ENCODE data around the gene CAND1. TPM values are rescaled to one million over a fixed set of nuclear protein-coding genes. Genes with fewer than 3 reads are reported as not detected.

CAND1 gene
- total and polyA plus RNA-seq, 2 of the 8 experiments (the other 6 are each of a cell fraction or from before 2014, with no cell fraction given), result 39.4 to 271 TPM

GRCh38 chr12:67320614-67321295 is 51.6 kb downstream of the CAND1 start:
- WGBS, 2 experiments (ENCODE audit: extremely low coverage in 1 of 2, insufficient coverage in 1 of 2, insufficient read length in 1 of 2, insufficient replicate concordance in 2 of 2, low coverage in 1 of 2, low lambda C conversion rate in 2 of 2, missing lambda C conversion rate in 1 of 2), result 91% methylated on average over 3 of the region's 3 CpGs; no CpG with 5 or more reads in 1 of the 2 experiments
- Histone ChIP-seq H3K56ac (replicated peaks; ENCODE audit: insufficient read length, low read depth, low read length) (no peak overlapping the region), H2AK5ac (ENCODE audit: low read depth, low read length) (no peak overlapping the region), H3K4me1 (replicated peaks in 1 of 4; ENCODE audit: control insufficient read depth in 3 of 4, insufficient read depth in 4 of 4, low read length in 3 of 4) (no peaks in the 10 kb centered on the region), H3K18ac (ENCODE audit: extremely low read depth, low read length) (no peak overlapping the region), H3K23me2 (ENCODE audit: low read depth, low read length) (no peaks in the 10 kb centered on the region), H3K79me1 (ENCODE audit: low read depth, low read length) (no peaks in the 10 kb centered on the region), H3K27me3 (replicated peaks in 1 of 4; ENCODE audit: control insufficient read depth in 3 of 4, extremely low read depth in 1 of 4, insufficient read depth in 3 of 4, low read length in 3 of 4) (no peaks in the 10 kb centered on the region), H3K36me3 (ENCODE audit: control insufficient read depth in 2 of 4, insufficient read depth in 4 of 4, low read length in 3 of 4) (peaks cover 4 to 40% (median 22%) of the 10 kb centered on the region in 4 experiments; a peak in 6 of 8 replicates), H3K14ac (ENCODE audit: insufficient read length) (no peak overlapping the region), H3K9me3 (ENCODE audit: insufficient read depth in 2 of 2, low read depth in 1 of 2, low read length in 1 of 2) (peaks cover 13 to 18% of the 10 kb centered on the region in 2 experiments), H3K23ac (ENCODE audit: insufficient read length) (no peak overlapping the region), H4K5ac (ENCODE audit: insufficient read length, low read depth, low read length) (no peak overlapping the region), H3K4me3 (ENCODE audit: extremely low read depth in 1 of 4, insufficient read depth in 2 of 4, low read depth in 3 of 4, low read length in 4 of 4) (no peak overlapping the region), H3K4ac (replicated peaks; ENCODE audit: insufficient read length, low read depth, low read length) (no peak overlapping the region), H3K79me2 (ENCODE audit: control insufficient read depth in 1 of 2, insufficient read depth in 2 of 2, low read length in 2 of 2) (no peaks in the 10 kb centered on the region), H2BK120ac (replicated peaks; ENCODE audit: low read depth, low read length) (no peak overlapping the region), H2AFZ (ENCODE audit: low read length) (no peak overlapping the region), H3K9ac (replicated peaks in 1 of 4; ENCODE audit: extremely low read depth in 1 of 4, low read depth in 3 of 4, low read length in 3 of 4) (no peak overlapping the region), H3K27ac (ENCODE audit: low read depth, low read length) (no peak overlapping the region), H2BK12ac (ENCODE audit: low read depth, low read length) (no peak overlapping the region), H2BK20ac (ENCODE audit: low read length) (no peak overlapping the region), H4K8ac (ENCODE audit: extremely low read depth, insufficient read depth, low read length) (no peak overlapping the region), H2BK15ac (ENCODE audit: low read length) (no peak overlapping the region), H4K20me1 (replicated peaks in 1 of 2; ENCODE audit: control insufficient read depth in 1 of 2, insufficient read depth in 2 of 2, low read length in 2 of 2) (no peaks in the 10 kb centered on the region), H4K91ac (replicated peaks; ENCODE audit: insufficient read length, low read length) (no peak overlapping the region), H3K4me2 (ENCODE audit: insufficient read depth in 1 of 2, low read depth in 2 of 2, low read length in 2 of 2) (no peak overlapping the region), H2BK5ac (ENCODE audit: low read depth, low read length) (no peak overlapping the region)
- CTCF ChIA-PET (ENCODE audit: partially characterized antibody), result no interaction called here
- FAIRE-seq, result no peak
- no peak for DNase-seq (ENCODE audit: low read depth in 1 of 2, low spot score in 2 of 2)
- POLR2A ChIA-PET (ENCODE audit: partially characterized antibody), result no interaction called here
- no peak for TF ChIP-seq CEBPB (IDR thresholded peaks at IDR 0.05; ENCODE audit: low read depth, low read length)
- TF ChIP-seq GABPA (IDR thresholded peaks at IDR 0.05; ENCODE audit: borderline replicate concordance, insufficient read depth, low read length), result no peak
- TF ChIP-seq FOSL1 (IDR thresholded peaks at IDR 0.05; ENCODE audit: insufficient read depth, low read depth, low read length), result no peak
- no peak for TF ChIP-seq POLR2AphosphoS5 (IDR thresholded peaks at IDR 0.05; ENCODE audit: low read depth, low read length)
